Lung (tissue), 12 donors: ENCODE measurements around the gene PHACTR1. TPM values are rescaled to one million over a fixed set of nuclear protein-coding genes. Genes with fewer than 3 reads are reported as not detected.
"Not testable (repeated sequence)": the region's sequence is repeated elsewhere in the genome, so short reads cannot be mapped to it uniquely, and the experiment has no call there.

Source experiments
- ATAC-seq: fragments of 200-7000 bp; cut with Tn5 transposase; one replicate; pipeline ENCODE4 v1.9.1; 2020; ENCODE audit warnings: moderate number of reproducible peaks; ENCODE audit not compliant: insufficient read depth, low FRiP score
- DNase-seq, 3 donors: peaks; one replicate each; pipeline ENCODE4 v3.0.0-alpha.2; 2013 to 2017
- H3K27ac ChIP-seq, 2 donors: one replicate each; pipeline ENCODE4 v1.5.1; 2013; ENCODE audit warnings: mild to moderate bottlenecking in 2 of 2, moderate library complexity in 2 of 2, control low read depth in 1 of 2, inconsistent platforms in 1 of 2, low read depth in 1 of 2, low read length in 1 of 2
- H3K27me3 ChIP-seq, 3 donors: one replicate each; pipeline ENCODE4 v1.5.1; 2013; ENCODE audit warnings: low read length in 2 of 3; ENCODE audit not compliant: control insufficient read depth in 3 of 3, insufficient read depth in 3 of 3
- H3K36me3 ChIP-seq, 4 donors: one replicate each; pipeline ENCODE4 v1.5.1; 2013; ENCODE audit warnings: low read length in 4 of 4, mild to moderate bottlenecking in 1 of 4, moderate library complexity in 1 of 4; ENCODE audit not compliant: control insufficient read depth in 4 of 4, insufficient read depth in 4 of 4
- H3K4me1 ChIP-seq, 5 donors: one replicate each; pipeline ENCODE4 v1.5.1; 2013; ENCODE audit warnings: low read length in 5 of 5, mild to moderate bottlenecking in 2 of 5, moderate library complexity in 1 of 5; ENCODE audit not compliant: control insufficient read depth in 5 of 5, insufficient read depth in 5 of 5
- H3K4me3 ChIP-seq: one replicate; pipeline ENCODE4 v1.5.1; 2013; ENCODE audit warnings: mild to moderate bottlenecking, control low read depth, moderate library complexity
- H3K9ac ChIP-seq, 2 donors: one replicate each; pipeline ENCODE4 v1.5.1; 2013; ENCODE audit warnings: low read length in 2 of 2, control low read depth in 1 of 2; ENCODE audit not compliant: insufficient read depth in 1 of 2
- H3K9me3 ChIP-seq, 4 donors: one replicate each; pipeline ENCODE4 v1.5.1; 2013; ENCODE audit warnings: low read length in 3 of 4, mild to moderate bottlenecking in 1 of 4, moderate library complexity in 1 of 4; ENCODE audit not compliant: control insufficient read depth in 4 of 4, insufficient read depth in 3 of 4
- CTCF ChIP-seq: IDR thresholded peaks from 2 replicates; pipeline ENCODE4 v1.5.1; 2012; ENCODE audit warnings: mild to moderate bottlenecking; ENCODE audit errors: control extremely low read depth, extremely low read depth
- WGBS, 2 donors: extraction: QIAGEN DNeasy Blood & Tissue Kit; methylation state at CpG; one replicate each; pipeline ENCODE4 v1.1.7; 2013; 5-methylcytosine and 5-hydroxymethylcytosine counted together
- polyA plus RNA-seq, 2 donors: library from polyadenylated mRNA; stranded (reverse); fragments of 200-250 nt; gene quantifications; one replicate each; pipeline ENCODE4 v1.2.1, GENCODE V29; 2013
- total RNA-seq, 2 donors: library from RNA; depleted of rRNA in 1 of 2; stranded (reverse); fragments of >200 nt in 1 of 2; gene quantifications; one replicate each; pipeline ENCODE4 v1.2.1, GENCODE V29; 2014 to 2021
- donor health status: control.
- donor health status: control.
- donor health status: Bipolar disorder and iron deficiency.
- donor health status: healthy.
- donor health status: DM: yes; HTN: yes; CAD: no.

PHACTR1 gene
- total and polyA plus RNA-seq, 4 donors, result 16.3 to 58.8 (median 41.9) TPM

- H3K4me3 ChIP-seq, result no peak overlapping the region
- ATAC-seq (no peak), DNase-seq (no peak)
- no peak overlapping the region for H3K9ac ChIP-seq
- H3K9me3 ChIP-seq, result no peaks in the 10 kb centered on the region
- H3K27ac ChIP-seq, result no peak overlapping the region
- peaks cover 0 to 3% (median 0%) of the 10 kb centered on the region in 5 donors for H3K4me1 ChIP-seq
- TF ChIP-seq CTCF, result no peak
- H3K36me3 ChIP-seq, result no peaks in the 10 kb centered on the region
- WGBS, 2 donors, result 53 to 80% methylated on average over 2 of the region's 2 CpGs
- no peaks in the 10 kb centered on the region for H3K27me3 ChIP-seq
Observed at GRCh38 chr6:12943549-12943948, 227.0 kb downstream of the PHACTR1 start.

- H3K27ac ChIP-seq, result no peak overlapping the region
- ATAC-seq (no peak), DNase-seq (no peak)
- no peaks in the 10 kb centered on the region for H3K36me3 ChIP-seq
- H3K4me3 ChIP-seq, result no peak overlapping the region
- H3K4me1 ChIP-seq, result peaks cover 0 to 3% (median 0%) of the 10 kb centered on the region in 5 donors
- 68 to 72% methylated on average over 2 of the region's 2 CpGs for WGBS, 2 donors
- no peaks in the 10 kb centered on the region for H3K27me3 ChIP-seq
- H3K9me3 ChIP-seq, result no peaks in the 10 kb centered on the region
- TF ChIP-seq CTCF, result no peak
- H3K9ac ChIP-seq, result no peak overlapping the region
Observed at GRCh38 chr6:12944001-12944400, 227.4 kb downstream of the PHACTR1 start.

GRCh38 chr6:12944528-12944927 is 228.0 kb downstream of the PHACTR1 start:
- H3K27ac ChIP-seq, ATAC-seq, H3K4me1 ChIP-seq, H3K36me3 ChIP-seq, H3K9me3 ChIP-seq, H3K9ac ChIP-seq, H3K27me3 ChIP-seq, H3K4me3 ChIP-seq, DNase-seq: not testable (repeated sequence)
- 95 to 97% methylated on average over 14 to 16 of the region's 16 CpGs for WGBS, 2 donors

GRCh38 chr6:12947151-12947871 is 230.7 kb downstream of the PHACTR1 start:
- TF ChIP-seq CTCF, result no peak
- Histone ChIP-seq H3K27me3 (no peaks in the 10 kb centered on the region), H3K9ac (no peak overlapping the region), H3K4me3 (no peak overlapping the region), H3K9me3 (no peaks in the 10 kb centered on the region), H3K27ac (no peak overlapping the region), H3K4me1 (no peaks in the 10 kb centered on the region), H3K36me3 (no peaks in the 10 kb centered on the region)
- 34 to 58% methylated on average over 4 of the region's 4 CpGs for WGBS, 2 donors
- DNase-seq (no peak), ATAC-seq (no peak)
